Smooth muscle cell (in vitro differentiated cells): ENCODE measurements around the gene BCAS3. TPM values are rescaled to one million over a fixed set of nuclear protein-coding genes. Genes with fewer than 3 reads are reported as not detected.
A peak's percentile ranks its signal among the peaks of the same experiment; 100 is the strongest.

Experiments used
- DNase-seq: peaks from one replicate; lab custom pipeline; 2025; ENCODE audit not compliant: unreplicated experiment; lab: John Stamatoyannopoulos, UW
- H2AFZ ChIP-seq: fragments of 200-600 bp; sonication (generic); 2 replicates; pipeline ENCODE4 v1.6.0; 2016; ENCODE audit warnings: antibody characterized with exemption, low read depth, mild to moderate bottlenecking
- H3F3A ChIP-seq: fragments of 200-600 bp; sonication (generic); 2 replicates; pipeline ENCODE4 v1.6.0; 2017; ENCODE audit warnings: antibody characterized with exemption, low read depth
- H3K27ac ChIP-seq: fragments of 200-600 bp; sonication (generic); 2 replicates; pipeline ENCODE4 v1.5.1; 2016; ENCODE audit warnings: low read depth, mild to moderate bottlenecking
- H3K27me3 ChIP-seq: fragments of 200-600 bp; sonication (generic); 2 replicates; pipeline ENCODE4 v1.6.1; 2016; ENCODE audit warnings: low read depth, mild to moderate bottlenecking
- H3K36me3 ChIP-seq: fragments of 200-600 bp; sonication (generic); 2 replicates; pipeline ENCODE4 v1.5.1; 2016; ENCODE audit warnings: low read depth
- H3K4me1 ChIP-seq: fragments of 200-600 bp; sonication (generic); 2 replicates; pipeline ENCODE4 v1.5.1; 2016; ENCODE audit warnings: low read depth
- H3K4me2 ChIP-seq: fragments of 200-600 bp; sonication (generic); 2 replicates; pipeline ENCODE4 v1.6.0; 2016; ENCODE audit warnings: mild to moderate bottlenecking
- H3K4me3 ChIP-seq: fragments of 200-600 bp; sonication (generic); 2 replicates; pipeline ENCODE4 v1.5.1; 2016; ENCODE audit warnings: mild to moderate bottlenecking
- H3K79me2 ChIP-seq: fragments of 200-600 bp; sonication (generic); 2 replicates; pipeline ENCODE4 v1.6.0; 2016; ENCODE audit warnings: low read depth, mild to moderate bottlenecking
- H3K9ac ChIP-seq: fragments of 200-600 bp; sonication (generic); 2 replicates; pipeline ENCODE4 v1.6.0; 2016; ENCODE audit warnings: low read depth
- H3K9me3 ChIP-seq: fragments of 200-600 bp; sonication (generic); replicated peaks from 2 replicates; pipeline ENCODE4 v1.5.1; 2016; ENCODE audit warnings: low read depth
- H4K20me1 ChIP-seq: fragments of 200-600 bp; sonication (generic); 2 replicates; pipeline ENCODE4 v1.6.0; 2016; ENCODE audit warnings: low read depth
- CTCF ChIP-seq: fragments of 200-600 bp; sonication (generic); IDR thresholded peaks from 2 replicates; pipeline ENCODE4 v1.5.1; 2017; ENCODE audit warnings: borderline replicate concordance, mild to moderate bottlenecking, antibody characterized with exemption; ENCODE audit not compliant: insufficient read depth, poor library complexity, severe bottlenecking
- WGBS: methylation state at CpG from one replicate; pipeline ENCODE4 v1.1.7; 2016; ENCODE audit warnings: low lambda C conversion rate; 5-methylcytosine and 5-hydroxymethylcytosine counted together
- polyA plus RNA-seq: library from polyadenylated mRNA; unstranded; fragments of >200 nt; fragmentation: Nextera tagmentation; extraction: Ambion mirVana; gene quantifications from 2 replicates; pipeline ENCODE4 v1.2.1, GENCODE V29; 2016
- total RNA-seq: library from RNA; depleted of rRNA; stranded (reverse); fragments of >200 nt; gene quantifications from 2 replicates; pipeline ENCODE4 v1.2.3, GENCODE V29; 2014

BCAS3 gene
- total and polyA plus RNA-seq, 2 experiments from 2014 or later: 17.2 to 54.5 TPM

GRCh38 chr17:61411011-61411260, 733.3 kb downstream of the BCAS3 start:
- WGBS: 3% methylated on average over 14 of the region's 29 CpGs
- peak overlapping the region; percentile 47 for H3K9ac ChIP-seq
- peak overlapping the region; percentile 82 for H3K4me3 ChIP-seq
- DNase-seq: no peak
- H3K27me3 ChIP-seq: peaks cover 5% of the 10 kb centered on the region
- peak overlapping the region; percentile 89 for H2AFZ ChIP-seq
- no peak for TF ChIP-seq CTCF
- peak overlapping the region; percentile 89 for H3K4me2 ChIP-seq
- peaks cover 12% of the 10 kb centered on the region for H3K4me1 ChIP-seq
- H3K79me2 ChIP-seq: peaks cover 15% of the 10 kb centered on the region
- no peaks in the 10 kb centered on the region for H3K36me3 ChIP-seq
- H4K20me1 ChIP-seq: peaks cover 27% of the 10 kb centered on the region
- peaks cover 31% of the 10 kb centered on the region for H3F3A ChIP-seq
- H3K9me3 ChIP-seq: no peaks in the 10 kb centered on the region
- H3K27ac ChIP-seq: peak overlapping the region; percentile 71

GRCh38 chr17:61411261-61412142, 733.9 kb downstream of the BCAS3 start:
- TF ChIP-seq CTCF: peak; percentile 24
- WGBS: 2% methylated on average over 64 of the region's 75 CpGs

GRCh38 chr17:61412143-61412859, 734.6 kb downstream of the BCAS3 start:
- H2AFZ ChIP-seq: peak overlapping the region; percentile 89
- H3F3A ChIP-seq: peaks cover 23% of the 10 kb centered on the region

More at GRCh38 chr17:61411261-61412142, 733.9 kb downstream of the BCAS3 start:
- Histone ChIP-seq H3K36me3 (no peaks in the 10 kb centered on the region), H3K9me3 (no peaks in the 10 kb centered on the region), H2AFZ (peak overlapping the region; percentile 89), H3K79me2 (peaks cover 10% of the 10 kb centered on the region), H3K4me2 (peak overlapping the region; percentile 89), H4K20me1 (peaks cover 21% of the 10 kb centered on the region), H3K27ac (peak overlapping the region; percentile 71), H3K9ac (peak overlapping the region; percentile 63), H3K4me1 (peaks cover 12% of the 10 kb centered on the region), H3K27me3 (no peaks in the 10 kb centered on the region), H3K4me3 (peak overlapping the region; percentile 82), H3F3A (peaks cover 31% of the 10 kb centered on the region)
- no peak for DNase-seq

More at GRCh38 chr17:61412143-61412859, 734.6 kb downstream of the BCAS3 start:
- Histone ChIP-seq H3K4me1 (peaks cover 12% of the 10 kb centered on the region), H3K27ac (peak overlapping the region; percentile 71), H4K20me1 (peaks cover 13% of the 10 kb centered on the region), H3K4me2 (peak overlapping the region; percentile 89), H3K4me3 (peak overlapping the region; percentile 82), H3K9ac (peak overlapping the region; percentile 63), H3K9me3 (no peaks in the 10 kb centered on the region), H3K79me2 (peaks cover 5% of the 10 kb centered on the region), H3K27me3 (no peaks in the 10 kb centered on the region), H3K36me3 (no peaks in the 10 kb centered on the region)
- under 1% methylated on average over 62 of the region's 69 CpGs for WGBS
- DNase-seq: peak; percentile 87
- peak; percentile 99 for TF ChIP-seq CTCF
